ENCODE measurements around the gene CPTP.

CPTP gene

GRCh38 chr1:1333551-1334241 lies 9.1 kb downstream of the CPTP start:
- no peak for DNase-seq (ENCODE audit: low read depth)
- no peak overlapping the region for H3K4me3 ChIP-seq (ENCODE audit: low read depth, low read length)
- TF ChIP-seq CTCF (IDR thresholded peaks at IDR 0.05; ENCODE audit: low read depth, low read length, missing control alignments) = no peak

DNA sequence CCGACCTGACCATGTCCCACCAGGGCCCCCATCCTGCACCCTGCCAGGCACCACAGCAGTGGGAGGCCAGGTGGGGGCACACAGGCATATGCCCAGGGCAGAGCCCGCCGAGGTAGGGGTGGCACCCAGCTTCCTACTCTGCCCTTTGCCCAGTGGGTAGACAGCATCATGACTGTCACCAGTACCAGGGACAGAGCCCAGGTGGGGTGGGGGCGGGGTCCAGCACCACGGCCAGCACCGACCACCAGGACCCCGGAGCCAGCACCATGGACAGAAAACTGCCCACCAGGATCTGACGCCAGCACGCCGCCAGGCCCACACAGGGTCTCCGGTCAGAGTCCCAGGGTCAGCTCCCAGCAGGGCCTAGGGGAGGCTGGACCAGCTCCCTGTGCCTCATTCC lies 10.2 kb downstream of the CPTP start:
- no peak for TF ChIP-seq CTCF (IDR thresholded peaks at IDR 0.05; ENCODE audit: low read depth, low read length, missing control alignments)
- no peak overlapping the region for H3K4me3 ChIP-seq (ENCODE audit: low read depth, low read length)
- DNase-seq (ENCODE audit: low read depth) = no peak

- no peak for TF ChIP-seq CTCF (IDR thresholded peaks at IDR 0.05; ENCODE audit: low read depth, low read length, missing control alignments)
Measured at GRCh38 chr1:1335283-1335682, 10.7 kb downstream of the CPTP start.

GRCh38 chr1:1335792-1336248 lies 11.2 kb downstream of the CPTP start:
- no peak for DNase-seq (ENCODE audit: low read depth)
- no peak for TF ChIP-seq CTCF (IDR thresholded peaks at IDR 0.05; ENCODE audit: low read depth, low read length, missing control alignments)
- H3K4me3 ChIP-seq (ENCODE audit: low read depth, low read length) = no peak overlapping the region

More at GRCh38 chr1:1335283-1335682, 10.7 kb downstream of the CPTP start:
- DNase-seq (ENCODE audit: low read depth) = no peak
- H3K4me3 ChIP-seq (ENCODE audit: low read depth, low read length) = no peak overlapping the region

DNA sequence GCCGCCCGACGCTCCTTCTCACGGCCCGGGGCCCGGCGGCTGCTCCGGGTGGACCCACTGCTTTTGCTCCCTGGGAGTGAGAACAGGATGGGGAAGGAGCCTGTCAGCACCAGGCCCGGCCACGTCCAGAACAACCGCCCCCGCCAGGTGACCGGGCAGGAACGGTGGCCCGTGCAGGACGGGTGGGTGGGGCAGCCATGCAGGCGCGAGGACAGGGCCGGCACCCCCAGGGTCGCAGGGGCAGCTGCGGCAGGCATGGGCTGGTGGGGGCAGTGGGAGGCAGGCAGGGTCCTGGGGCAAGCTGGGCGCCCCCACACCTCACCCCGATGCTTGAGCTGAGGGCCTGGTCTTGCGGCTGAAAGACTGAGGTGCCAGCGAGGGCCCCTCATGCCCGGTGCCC lies 11.8 kb downstream of the CPTP start:
- no peak for DNase-seq (ENCODE audit: low read depth)
- no peak overlapping the region for H3K4me3 ChIP-seq (ENCODE audit: low read depth, low read length)
- no peak for TF ChIP-seq CTCF (IDR thresholded peaks at IDR 0.05; ENCODE audit: low read depth, low read length, missing control alignments)

- DNase-seq (ENCODE audit: low read depth) = no peak
- no peak for TF ChIP-seq CTCF (IDR thresholded peaks at IDR 0.05; ENCODE audit: low read depth, low read length, missing control alignments)
Measured at GRCh38 chr1:1336931-1337792, 12.6 kb downstream of the CPTP start.

More at GRCh38 chr1:1336931-1337792, 12.6 kb downstream of the CPTP start:
- H3K4me3 ChIP-seq (ENCODE audit: low read depth, low read length) = no peak overlapping the region
